NB4 (cell line): ENCODE data around the gene MGLL.

Experiments
- DNase-seq: peaks from one replicate; pipeline ENCODE4 v3.0.0; 2010; ENCODE audit warnings: low read depth
- H3K4me3 ChIP-seq: one replicate; pipeline ENCODE4 v1.5.1; 2011; ENCODE audit warnings: mild to moderate bottlenecking, low read depth, low read length, moderate library complexity
- MYC ChIP-seq: IDR thresholded peaks from 2 replicates; pipeline ENCODE4 v1.6.1; 2011; ENCODE audit warnings: low read depth, low read length
- POLR2A ChIP-seq: IDR thresholded peaks from 2 replicates; pipeline ENCODE4 v1.6.1; 2011; ENCODE audit warnings: mild to moderate bottlenecking; ENCODE audit not compliant: insufficient read length; ENCODE audit errors: extremely low read depth
- TF ChIP-seq, protein P1 (sequence below): IDR thresholded peaks from one replicate; pipeline ENCODE4 v1.5.1; 2012; ENCODE audit warnings: low read depth, low read length
- TF ChIP-seq, protein P2 (sequence below): IDR thresholded peaks from 2 replicates; pipeline ENCODE4 v1.6.1; 2011; ENCODE audit warnings: low read depth, low read length

The MGLL gene

DNA sequence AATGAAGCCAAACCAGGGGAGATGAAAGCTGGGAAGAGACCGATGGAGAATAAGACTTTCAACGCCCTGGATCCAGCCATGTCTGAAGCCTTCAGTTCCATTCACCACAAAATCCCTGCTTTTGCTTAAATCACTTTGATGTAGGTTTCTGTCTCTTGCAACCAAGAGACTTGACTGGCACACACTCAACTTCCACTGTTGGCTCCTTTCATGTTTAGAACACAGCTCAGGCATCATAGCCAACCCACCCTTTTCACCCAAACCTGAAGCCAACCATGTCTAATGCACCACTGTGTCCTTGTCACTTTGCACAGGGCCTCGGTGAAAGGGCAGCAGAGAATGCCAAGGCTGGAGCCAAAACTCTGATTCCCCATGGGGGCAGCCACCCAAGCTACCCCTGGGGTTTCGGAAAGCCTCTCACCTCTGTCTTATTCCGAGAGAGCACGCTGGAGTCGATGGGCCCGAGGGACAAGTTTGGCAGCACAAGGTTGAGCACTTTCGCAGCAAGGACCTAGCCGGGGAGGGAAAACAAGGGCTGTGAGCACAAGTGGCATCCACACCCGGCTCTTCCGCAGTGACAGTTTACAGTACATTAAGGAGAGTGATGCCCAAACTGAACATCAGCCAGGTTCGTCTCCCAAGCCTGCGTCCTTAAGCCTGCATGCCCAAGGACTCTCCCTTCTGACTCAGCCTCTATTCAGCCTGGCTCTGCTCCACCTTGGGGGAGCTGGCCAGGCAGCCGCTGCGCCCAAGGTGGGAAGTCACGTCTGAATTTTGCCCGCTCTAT, 112.0 kb downstream of the MGLL start:
- no peak for DNase-seq
- TF ChIP-seq, protein P1, sequence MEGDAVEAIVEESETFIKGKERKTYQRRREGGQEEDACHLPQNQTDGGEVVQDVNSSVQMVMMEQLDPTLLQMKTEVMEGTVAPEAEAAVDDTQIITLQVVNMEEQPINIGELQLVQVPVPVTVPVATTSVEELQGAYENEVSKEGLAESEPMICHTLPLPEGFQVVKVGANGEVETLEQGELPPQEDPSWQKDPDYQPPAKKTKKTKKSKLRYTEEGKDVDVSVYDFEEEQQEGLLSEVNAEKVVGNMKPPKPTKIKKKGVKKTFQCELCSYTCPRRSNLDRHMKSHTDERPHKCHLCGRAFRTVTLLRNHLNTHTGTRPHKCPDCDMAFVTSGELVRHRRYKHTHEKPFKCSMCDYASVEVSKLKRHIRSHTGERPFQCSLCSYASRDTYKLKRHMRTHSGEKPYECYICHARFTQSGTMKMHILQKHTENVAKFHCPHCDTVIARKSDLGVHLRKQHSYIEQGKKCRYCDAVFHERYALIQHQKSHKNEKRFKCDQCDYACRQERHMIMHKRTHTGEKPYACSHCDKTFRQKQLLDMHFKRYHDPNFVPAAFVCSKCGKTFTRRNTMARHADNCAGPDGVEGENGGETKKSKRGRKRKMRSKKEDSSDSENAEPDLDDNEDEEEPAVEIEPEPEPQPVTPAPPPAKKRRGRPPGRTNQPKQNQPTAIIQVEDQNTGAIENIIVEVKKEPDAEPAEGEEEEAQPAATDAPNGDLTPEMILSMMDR = no peak
- no peak for TF ChIP-seq MYC
- TF ChIP-seq POLR2A = no peak
- TF ChIP-seq, protein P2, sequence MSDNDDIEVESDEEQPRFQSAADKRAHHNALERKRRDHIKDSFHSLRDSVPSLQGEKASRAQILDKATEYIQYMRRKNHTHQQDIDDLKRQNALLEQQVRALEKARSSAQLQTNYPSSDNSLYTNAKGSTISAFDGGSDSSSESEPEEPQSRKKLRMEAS = no peak
- no peak overlapping the region for H3K4me3 ChIP-seq

DNA sequence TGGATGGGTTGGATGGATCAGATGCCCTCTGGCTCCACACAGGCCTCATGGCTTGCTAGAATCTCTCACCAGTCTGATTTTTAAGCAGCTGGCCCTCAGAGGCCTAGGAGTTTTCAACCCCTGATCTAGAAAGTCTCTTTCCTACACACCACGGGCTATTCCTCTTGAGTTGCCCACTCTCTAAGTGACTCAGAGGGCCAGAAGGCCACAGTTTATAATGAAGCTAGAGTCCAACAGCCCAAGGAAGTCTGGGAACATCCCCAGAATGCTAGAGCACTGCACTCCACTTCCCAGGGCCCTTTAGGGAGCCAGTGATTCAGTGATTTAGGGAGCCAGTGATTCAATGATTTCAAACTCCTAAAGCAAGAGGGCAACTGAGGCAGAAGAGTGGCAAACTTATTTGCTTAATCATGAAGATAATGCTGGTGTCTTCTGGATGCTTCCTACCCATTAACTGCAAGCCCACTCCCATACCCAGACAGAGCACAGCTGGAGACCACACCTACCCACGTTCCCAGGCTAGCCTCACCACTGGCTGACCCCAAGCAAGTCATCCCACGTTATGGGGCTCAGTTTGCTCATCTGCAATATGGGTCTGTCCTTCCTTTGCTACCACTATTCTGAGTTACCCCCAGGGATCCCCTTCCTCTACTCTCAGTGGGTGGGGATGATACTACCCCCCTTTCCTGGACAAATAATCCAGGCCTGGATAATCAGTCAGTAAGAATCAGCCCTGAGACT, 112.8 kb downstream of the MGLL start:
- no peak overlapping the region for H3K4me3 ChIP-seq
- TF ChIP-seq POLR2A (no peak), MYC (no peak)
- TF ChIP-seq, protein P2 = no peak
- TF ChIP-seq, protein P1 = no peak

DNA sequence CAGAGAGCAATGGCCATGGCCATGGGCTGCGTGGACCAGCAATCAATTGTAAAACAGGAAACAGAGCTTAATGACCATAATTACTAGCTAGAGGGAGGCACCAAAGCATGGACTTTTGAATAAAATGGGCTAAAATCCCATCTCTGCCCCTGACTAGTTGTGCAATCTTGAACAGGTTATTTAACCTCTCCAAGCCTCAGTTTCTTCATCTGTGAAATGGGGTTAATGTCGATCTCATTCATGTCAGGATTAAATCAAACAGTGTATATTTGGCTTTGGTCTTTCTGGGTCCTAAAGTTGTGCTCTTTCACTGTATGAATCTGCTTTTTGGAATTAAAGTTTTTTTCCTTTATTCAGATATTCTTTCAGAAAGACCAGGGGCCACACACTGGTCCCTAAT, 113.5 kb downstream of the MGLL start:
- H3K4me3 ChIP-seq = no peak overlapping the region
- TF ChIP-seq POLR2A (no peak), MYC (no peak)
- TF ChIP-seq, protein P1 = no peak
- TF ChIP-seq, protein P2 = no peak
- no peak for DNase-seq

More for the DNA sequence above, 112.8 kb downstream of the MGLL start:
- no peak for DNase-seq

DNA sequence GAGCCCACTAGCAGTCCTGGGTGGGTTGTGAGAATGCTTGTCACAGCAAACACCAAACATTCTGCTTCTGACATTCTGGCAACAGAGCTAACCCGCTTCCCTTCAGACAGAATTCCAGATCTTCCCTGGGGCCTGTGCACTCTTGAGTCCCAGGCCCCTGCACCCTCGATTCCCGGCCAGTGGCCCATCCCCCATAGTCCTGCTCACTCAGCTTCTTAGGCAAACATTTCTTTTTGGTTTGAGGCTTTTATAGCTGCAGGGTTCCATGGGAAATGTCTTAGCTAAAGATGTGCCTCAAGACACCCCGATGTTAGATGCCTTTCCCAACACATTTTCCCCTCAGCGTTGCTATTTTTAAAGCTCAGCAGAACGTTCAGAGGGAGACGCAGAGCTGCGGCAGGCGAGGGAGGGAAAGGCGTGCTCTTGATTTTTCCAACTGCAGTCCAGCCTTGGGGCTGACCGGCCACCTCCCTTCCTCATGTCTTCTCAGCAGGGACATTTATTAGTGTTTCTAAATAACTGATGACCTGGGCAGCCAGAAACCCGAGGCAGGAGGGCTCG, 114.4 kb downstream of the MGLL start:
- no peak for DNase-seq
- TF ChIP-seq MYC = no peak
- TF ChIP-seq, protein P1 = no peak
- TF ChIP-seq POLR2A = no peak
- TF ChIP-seq, protein P2 = no peak
- H3K4me3 ChIP-seq = no peak overlapping the region

DNA sequence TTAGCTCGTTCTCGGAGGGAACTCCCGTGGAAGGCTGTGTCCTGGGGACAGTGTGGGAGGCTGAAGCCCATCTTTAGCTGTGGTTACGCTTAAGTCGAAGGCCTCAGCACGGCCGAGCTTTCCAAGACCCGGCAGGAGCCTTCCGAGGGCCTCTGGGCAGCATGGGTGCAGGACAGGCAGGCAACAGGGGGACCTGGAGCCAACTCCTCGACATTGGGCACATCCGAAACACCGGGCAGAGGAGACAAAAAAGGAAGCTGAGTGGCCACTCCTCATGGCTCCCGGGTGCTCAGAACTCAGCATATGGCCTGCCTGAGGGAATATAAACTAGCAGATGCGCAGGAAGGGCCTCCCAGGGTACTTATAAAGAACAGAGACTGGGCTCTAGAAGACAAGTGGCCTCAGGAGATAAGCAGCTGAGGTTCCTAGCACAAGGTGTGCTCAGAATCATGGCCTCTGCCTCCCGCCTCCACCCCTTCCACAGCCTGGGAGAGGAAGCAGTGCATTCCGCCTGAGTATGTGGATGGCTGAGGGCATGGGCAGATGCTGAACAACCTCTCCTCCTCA, 115.4 kb downstream of the MGLL start:
- H3K4me3 ChIP-seq = no peak overlapping the region
- TF ChIP-seq, protein P1 = no peak
- TF ChIP-seq MYC = no peak
- no peak for TF ChIP-seq POLR2A
- TF ChIP-seq, protein P2 = no peak
- no peak for DNase-seq
